HG02884 (cell line): ENCODE data around the gene SHMT1.

Experiments
- ATAC-seq: cut with Tn5 transposase; IDR thresholded peaks from one replicate; pipeline ENCODE4 v1.9.1; 2021; ENCODE audit warnings: mild to moderate bottlenecking, moderate library complexity; ENCODE audit not compliant: unreplicated experiment

The SHMT1 gene

DNA sequence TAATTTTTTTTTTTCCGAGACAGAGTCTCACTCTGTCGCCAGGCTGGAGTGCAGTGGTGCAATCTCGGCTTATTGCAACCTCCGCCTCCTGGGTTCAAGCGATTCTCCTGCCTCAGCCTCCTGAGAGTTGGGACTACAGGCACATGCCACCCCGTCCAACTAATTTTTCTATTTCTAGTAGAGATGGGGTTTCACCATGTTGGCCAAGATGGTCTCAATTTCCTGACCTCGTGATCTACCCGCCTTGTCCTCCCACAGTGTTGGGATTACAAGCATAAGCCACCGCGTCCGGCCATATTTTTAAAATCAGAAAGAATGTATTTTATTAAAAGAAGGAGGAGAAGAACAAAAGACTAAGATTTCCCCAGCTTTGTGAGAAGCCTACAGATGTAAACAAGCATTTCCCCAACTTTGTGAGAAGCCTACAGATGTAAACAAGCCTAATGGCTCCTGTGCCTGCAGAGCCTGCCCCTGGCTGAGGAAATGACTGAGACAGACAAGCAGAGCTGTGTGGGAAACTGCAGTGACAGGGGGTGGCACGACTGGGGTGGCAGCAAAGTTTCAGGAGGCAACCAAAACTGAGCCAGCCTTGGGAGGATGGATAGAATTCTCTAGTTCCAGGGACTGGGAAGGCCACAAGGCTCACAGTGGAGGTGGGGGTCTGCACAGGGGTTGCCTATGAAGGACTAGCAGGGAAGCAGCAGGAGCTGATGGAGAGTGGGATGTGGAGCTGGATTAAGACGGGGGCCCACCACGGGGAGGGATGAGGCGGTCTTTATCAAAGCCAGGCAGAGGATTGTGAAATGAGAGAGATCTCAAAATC, 71.4 kb downstream of the SHMT1 start:
- ATAC-seq: no peak

DNA sequence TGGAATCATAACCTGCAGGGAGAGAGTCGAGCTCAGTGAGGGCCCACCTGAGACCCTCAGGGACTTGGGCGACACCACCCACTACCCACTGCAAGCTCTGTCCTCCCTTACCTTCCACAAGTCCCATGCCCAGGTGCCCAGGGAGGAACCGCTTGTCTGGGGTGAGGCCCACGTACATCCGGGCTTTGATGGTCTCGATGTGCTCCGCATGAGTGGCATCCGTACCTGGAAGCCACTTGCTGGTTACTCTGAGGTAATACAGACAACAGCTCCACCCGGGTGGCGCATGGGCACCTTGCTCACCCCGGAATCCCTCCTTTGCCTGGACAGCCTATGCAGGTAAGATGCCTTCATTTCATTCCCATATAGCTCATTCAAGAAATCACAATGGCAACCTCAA, 78.1 kb downstream of the SHMT1 start:
- ATAC-seq: no peak

DNA sequence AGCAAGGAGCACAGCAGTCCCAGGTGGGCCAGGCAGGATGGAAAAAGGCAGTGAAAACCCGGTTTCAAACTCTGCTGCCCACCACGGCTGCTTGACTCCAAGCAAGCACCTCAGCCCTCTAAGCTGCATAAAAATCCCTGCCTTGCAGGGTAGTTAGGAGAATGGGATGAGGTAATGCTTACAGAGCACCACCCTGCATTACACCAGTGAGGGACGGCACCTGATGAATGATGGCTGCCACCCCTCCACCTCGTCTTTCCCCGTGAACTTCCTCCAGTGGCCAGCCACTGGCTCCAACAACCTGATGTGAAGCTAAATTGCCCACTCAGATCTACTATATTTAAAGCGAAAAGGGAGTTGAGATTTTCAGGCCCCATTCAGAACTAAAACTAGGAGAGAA, 81.6 kb downstream of the SHMT1 start:
- no peak for ATAC-seq

DNA sequence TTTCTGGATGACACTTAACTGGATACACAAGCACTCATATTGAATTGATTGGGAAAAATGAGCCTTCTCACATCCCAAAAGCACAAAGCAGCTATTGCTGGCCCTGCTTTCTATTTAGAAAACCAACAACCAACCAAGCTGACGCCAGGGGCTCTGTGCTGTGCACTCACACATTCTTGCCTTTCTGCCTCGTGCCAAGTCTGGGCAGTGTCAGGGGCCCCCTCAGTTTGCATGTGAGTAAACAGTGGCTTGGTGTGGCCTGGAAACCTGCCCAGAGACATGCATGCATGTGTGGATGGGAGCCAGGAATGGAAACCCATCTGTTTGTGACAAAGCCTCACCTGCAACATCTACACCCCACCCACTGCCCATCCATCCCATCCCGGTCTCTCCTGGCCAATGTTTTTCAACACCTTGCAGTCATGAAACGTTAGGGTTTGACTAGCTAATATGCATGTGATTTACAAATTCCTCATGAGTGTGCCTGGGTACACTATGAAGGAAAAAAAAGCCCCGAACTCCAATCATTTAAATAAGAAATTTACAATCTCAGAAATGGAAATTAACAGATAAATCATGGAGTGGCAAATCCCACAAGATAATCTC, 82.5 kb downstream of the SHMT1 start:
- ATAC-seq: no peak

DNA sequence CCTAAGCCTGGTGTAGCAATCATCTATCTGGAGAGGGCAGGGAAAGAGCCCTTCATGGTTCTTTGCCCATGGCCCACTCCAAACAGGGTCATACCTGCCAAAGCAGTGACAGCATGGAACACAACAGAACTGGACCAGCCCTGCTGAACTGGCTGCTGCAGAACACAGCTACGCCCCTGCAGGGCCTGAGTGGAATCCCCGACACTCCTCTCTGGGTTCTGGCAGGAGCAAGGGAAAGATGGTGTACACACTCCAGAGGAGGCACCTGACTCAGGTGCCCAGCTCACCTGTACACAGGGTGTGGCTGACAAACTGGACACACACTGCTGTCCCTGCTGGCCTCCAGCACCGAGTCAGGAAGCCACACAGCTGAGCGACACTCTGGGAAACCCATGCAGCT, 83.1 kb downstream of the SHMT1 start:
- ATAC-seq: no peak

DNA sequence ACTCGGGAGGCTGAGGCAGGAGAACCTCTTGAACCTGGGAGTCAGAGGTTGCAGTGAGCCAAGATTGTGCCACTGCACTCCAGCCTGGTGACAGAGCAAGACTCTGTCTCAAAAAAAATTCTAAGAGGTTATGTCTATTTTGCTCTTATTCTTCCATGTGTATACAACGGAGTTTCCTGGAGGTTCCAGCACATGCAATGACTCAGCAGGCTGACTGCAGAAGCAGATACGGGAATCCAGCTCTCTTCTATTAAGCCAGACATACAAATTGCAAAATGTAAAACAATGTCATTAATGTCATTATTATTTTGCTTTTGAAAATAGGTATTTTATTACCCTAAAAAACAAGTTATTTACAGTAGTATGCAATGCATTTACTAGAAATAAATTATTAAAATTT, 84.5 kb downstream of the SHMT1 start:
- no peak for ATAC-seq
